VCaP (cell line): ENCODE measurements around the gene PRKAB1.

ENCODE experiments used
- H3K27ac ChIP-seq: fragments of 450-650 bp; 2 replicates; pipeline ENCODE4 v1.5.1; 2017
- CTCF ChIP-seq: fragments of 450-650 bp; conservative IDR thresholded peaks from 2 replicates; pipeline ENCODE4 v1.5.1; 2017; ENCODE audit warnings: mild to moderate bottlenecking, moderate library complexity

PRKAB1 gene

GRCh38 chr12:119727600-119728443 is 59.9 kb downstream of the PRKAB1 start:
- no peak overlapping the region; the same call in 1 of the 2 replicates for H3K27ac ChIP-seq
- no peak for TF ChIP-seq CTCF

- TF ChIP-seq CTCF: no peak
Measured at GRCh38 chr12:119728444-119728745, 60.5 kb downstream of the PRKAB1 start.

GRCh38 chr12:119729871-119730270 is 61.9 kb downstream of the PRKAB1 start:
- H3K27ac ChIP-seq: no peak overlapping the region
- TF ChIP-seq CTCF: no peak

More at GRCh38 chr12:119728444-119728745, 60.5 kb downstream of the PRKAB1 start:
- H3K27ac ChIP-seq: no peak overlapping the region; the same call in 1 of the 2 replicates

DNA sequence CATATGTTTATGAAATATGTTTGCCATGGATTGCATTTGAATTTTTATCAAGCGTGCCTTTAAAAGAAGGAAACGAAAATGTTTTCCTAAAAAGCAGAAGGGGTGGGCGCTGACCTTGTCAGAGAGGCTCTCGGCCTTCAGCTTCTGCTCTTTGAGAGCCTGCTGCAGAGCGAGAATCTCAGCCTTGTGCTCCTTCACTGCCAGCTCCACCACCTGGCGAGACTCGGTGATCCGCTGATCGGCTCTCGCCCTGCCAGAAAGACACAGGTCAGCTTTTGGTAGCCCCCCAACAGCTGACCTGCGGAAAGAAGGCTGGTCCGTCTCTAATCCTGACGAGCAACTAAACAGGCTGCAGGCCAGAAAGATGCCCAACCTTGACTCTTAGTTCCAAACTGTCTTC is 62.4 kb downstream of the PRKAB1 start:
- H3K27ac ChIP-seq: no peak overlapping the region
- no peak for TF ChIP-seq CTCF
